ENCODE data around the gene PLPPR4. TPM values are rescaled to one million over a fixed set of nuclear protein-coding genes. Genes with fewer than 3 reads are reported as not detected.

The PLPPR4 gene
- total and polyA plus RNA-seq, 2 of the 4 experiments (the other 2 are of a cell fraction) = 4.5 to 7.0 TPM

- Histone ChIP-seq H2BK5ac (ENCODE audit: low read depth, low read length, poor library complexity, severe bottlenecking) (no peak overlapping the region), H3K36me3 (ENCODE audit: control insufficient read depth, insufficient read depth, low read length) (peaks cover 2% of the 10 kb centered on the region; the same call in 1 of the 2 replicates), H3K27me3 (ENCODE audit: control insufficient read depth, insufficient read depth, low read length) (no peaks in the 10 kb centered on the region), H2AK5ac (ENCODE audit: low read depth, low read length) (no peak overlapping the region), H4K20me1 (ENCODE audit: insufficient read depth, low read length) (no peaks in the 10 kb centered on the region), H3K9me3 (ENCODE audit: control insufficient read depth, insufficient read depth, low read length) (no peaks in the 10 kb centered on the region), H2BK15ac (ENCODE audit: low read depth, low read length) (no peak overlapping the region), H3K14ac (replicated peaks; ENCODE audit: low read depth, low read length) (no peak overlapping the region), H3K79me1 (ENCODE audit: low read depth in 1 of 2, low read length in 2 of 2) (no peaks in the 10 kb centered on the region), H3K4me3 (ENCODE audit: insufficient read depth, low read depth, low read length) (no peak overlapping the region), H3K23ac (ENCODE audit: low read depth, low read length) (no peak overlapping the region), H3K56ac (ENCODE audit: extremely low read depth, insufficient read depth, low read length) (no peak overlapping the region), H3K4ac (ENCODE audit: low read depth, low read length) (no peak overlapping the region), H3K4me2 (ENCODE audit: low read depth, low read length) (no peak overlapping the region), H3K9ac (ENCODE audit: low read depth, low read length) (no peak overlapping the region), H4K5ac (ENCODE audit: low read depth, low read length) (no peak overlapping the region), H3K18ac (ENCODE audit: low read depth, low read length) (no peak overlapping the region), H4K8ac (ENCODE audit: low read depth in 2 of 2, low read length in 2 of 2) (no peak overlapping the region), H2BK20ac (ENCODE audit: low read depth, low read length) (no peak overlapping the region), H4K91ac (ENCODE audit: insufficient read depth, low read depth, low read length) (no peak overlapping the region), H2BK120ac (ENCODE audit: low read depth, low read length) (no peak overlapping the region), H2AFZ (replicated peaks; ENCODE audit: low read length, poor library complexity) (no peak overlapping the region), H3K27ac (ENCODE audit: insufficient read depth, low read length) (no peak overlapping the region), H2AK9ac (replicated peaks; ENCODE audit: low read depth, low read length, poor library complexity) (no peak overlapping the region), H3K4me1 (ENCODE audit: control insufficient read depth, insufficient read depth, low read length) (no peaks in the 10 kb centered on the region), H3K9me1 (ENCODE audit: insufficient read depth, low read length) (no peaks in the 10 kb centered on the region)
- dilution Hi-C loops (cut with HindIII; ENCODE audit: low sequenced_read_pairs, unreplicated experiment) (no loop called here), intact Hi-C loops (cut with micrococcal nuclease) (no loop called here), in situ Hi-C loops (cut with MboI; ENCODE audit: low sequenced_read_pairs) (no loop called here)
- no TSS peak for BruUV-seq (replicated peaks)
- ChIA-PET POLR2A (ENCODE audit: unreplicated experiment) (no interaction called here), CTCF (no interaction called here)
- TF ChIP-seq, protein P1, sequence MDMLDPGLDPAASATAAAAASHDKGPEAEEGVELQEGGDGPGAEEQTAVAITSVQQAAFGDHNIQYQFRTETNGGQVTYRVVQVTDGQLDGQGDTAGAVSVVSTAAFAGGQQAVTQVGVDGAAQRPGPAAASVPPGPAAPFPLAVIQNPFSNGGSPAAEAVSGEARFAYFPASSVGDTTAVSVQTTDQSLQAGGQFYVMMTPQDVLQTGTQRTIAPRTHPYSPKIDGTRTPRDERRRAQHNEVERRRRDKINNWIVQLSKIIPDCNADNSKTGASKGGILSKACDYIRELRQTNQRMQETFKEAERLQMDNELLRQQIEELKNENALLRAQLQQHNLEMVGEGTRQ (IDR thresholded peaks at IDR 0.05; ENCODE audit: low read depth, low read length) = no peak
- no peak for TF ChIP-seq BHLHE40 (IDR thresholded peaks at IDR 0.05; ENCODE audit: low read depth, low read length)
- TF ChIP-seq MAFK (IDR thresholded peaks at IDR 0.05; ENCODE audit: low read depth, low read length) = no peak
- no peak for TF ChIP-seq RCOR1 (IDR thresholded peaks at IDR 0.05; ENCODE audit: insufficient replicate concordance, low read length)
- no peak for TF ChIP-seq RFX5 (IDR thresholded peaks at IDR 0.05; ENCODE audit: low read depth, low read length)
- TF ChIP-seq, protein P2, sequence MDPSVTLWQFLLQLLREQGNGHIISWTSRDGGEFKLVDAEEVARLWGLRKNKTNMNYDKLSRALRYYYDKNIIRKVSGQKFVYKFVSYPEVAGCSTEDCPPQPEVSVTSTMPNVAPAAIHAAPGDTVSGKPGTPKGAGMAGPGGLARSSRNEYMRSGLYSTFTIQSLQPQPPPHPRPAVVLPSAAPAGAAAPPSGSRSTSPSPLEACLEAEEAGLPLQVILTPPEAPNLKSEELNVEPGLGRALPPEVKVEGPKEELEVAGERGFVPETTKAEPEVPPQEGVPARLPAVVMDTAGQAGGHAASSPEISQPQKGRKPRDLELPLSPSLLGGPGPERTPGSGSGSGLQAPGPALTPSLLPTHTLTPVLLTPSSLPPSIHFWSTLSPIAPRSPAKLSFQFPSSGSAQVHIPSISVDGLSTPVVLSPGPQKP (IDR thresholded peaks at IDR 0.05; ENCODE audit: borderline replicate concordance, low read depth, low read length) = no peak
- TF ChIP-seq, protein P3, sequence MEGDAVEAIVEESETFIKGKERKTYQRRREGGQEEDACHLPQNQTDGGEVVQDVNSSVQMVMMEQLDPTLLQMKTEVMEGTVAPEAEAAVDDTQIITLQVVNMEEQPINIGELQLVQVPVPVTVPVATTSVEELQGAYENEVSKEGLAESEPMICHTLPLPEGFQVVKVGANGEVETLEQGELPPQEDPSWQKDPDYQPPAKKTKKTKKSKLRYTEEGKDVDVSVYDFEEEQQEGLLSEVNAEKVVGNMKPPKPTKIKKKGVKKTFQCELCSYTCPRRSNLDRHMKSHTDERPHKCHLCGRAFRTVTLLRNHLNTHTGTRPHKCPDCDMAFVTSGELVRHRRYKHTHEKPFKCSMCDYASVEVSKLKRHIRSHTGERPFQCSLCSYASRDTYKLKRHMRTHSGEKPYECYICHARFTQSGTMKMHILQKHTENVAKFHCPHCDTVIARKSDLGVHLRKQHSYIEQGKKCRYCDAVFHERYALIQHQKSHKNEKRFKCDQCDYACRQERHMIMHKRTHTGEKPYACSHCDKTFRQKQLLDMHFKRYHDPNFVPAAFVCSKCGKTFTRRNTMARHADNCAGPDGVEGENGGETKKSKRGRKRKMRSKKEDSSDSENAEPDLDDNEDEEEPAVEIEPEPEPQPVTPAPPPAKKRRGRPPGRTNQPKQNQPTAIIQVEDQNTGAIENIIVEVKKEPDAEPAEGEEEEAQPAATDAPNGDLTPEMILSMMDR (conservative IDR thresholded peaks at IDR 0.05; ENCODE audit: low read depth, low read length) = no peak
- TF ChIP-seq CEBPB (IDR thresholded peaks at IDR 0.05; ENCODE audit: low read depth, low read length) = no peak
- no peak for TF ChIP-seq NFE2L2 (IDR thresholded peaks at IDR 0.05; ENCODE audit: low read depth, low read length)
- TF ChIP-seq CHD1 (IDR thresholded peaks at IDR 0.05; ENCODE audit: low read depth, low read length) = no peak
- TF ChIP-seq RAD21 (IDR thresholded peaks at IDR 0.05; ENCODE audit: low read length) = no peak
- DNase-seq = no peak
- no peak for ATAC-seq (ENCODE audit: low read depth)
- no CpG with 5 or more reads among the region's 5 CpGs for WGBS, 2 experiments (ENCODE audit: extremely low coverage in 2 of 2, insufficient read length in 1 of 2)
These were observed 40.5 kb downstream of the PLPPR4 start for GRCh38 chr1:99304725-99305282.

Data from IMR-90 (cell line).